A673 (cell line): Measurements from ENCODE around the gene LIF.

Experiments
- EZH2 ChIP-seq: fragments of 200-600 bp; sonication (generic); IDR thresholded peaks from 2 replicates; pipeline ENCODE4 v1.6.1; 2017; ENCODE audit warnings: borderline replicate concordance, low read depth, mild to moderate bottlenecking, mixed read lengths, antibody characterized with exemption, low read length; ENCODE audit not compliant: poor library complexity, severe bottlenecking
- TF ChIP-seq, protein P1 (sequence below): fragments of 300-800, 200-600 bp; sonication (generic); conservative IDR thresholded peaks from 2 replicates; pipeline ENCODE4 v1.5.1; 2017; ENCODE audit warnings: low read depth, mild to moderate bottlenecking, antibody characterized with exemption, low read length, moderate library complexity, mixed read lengths

DNA sequence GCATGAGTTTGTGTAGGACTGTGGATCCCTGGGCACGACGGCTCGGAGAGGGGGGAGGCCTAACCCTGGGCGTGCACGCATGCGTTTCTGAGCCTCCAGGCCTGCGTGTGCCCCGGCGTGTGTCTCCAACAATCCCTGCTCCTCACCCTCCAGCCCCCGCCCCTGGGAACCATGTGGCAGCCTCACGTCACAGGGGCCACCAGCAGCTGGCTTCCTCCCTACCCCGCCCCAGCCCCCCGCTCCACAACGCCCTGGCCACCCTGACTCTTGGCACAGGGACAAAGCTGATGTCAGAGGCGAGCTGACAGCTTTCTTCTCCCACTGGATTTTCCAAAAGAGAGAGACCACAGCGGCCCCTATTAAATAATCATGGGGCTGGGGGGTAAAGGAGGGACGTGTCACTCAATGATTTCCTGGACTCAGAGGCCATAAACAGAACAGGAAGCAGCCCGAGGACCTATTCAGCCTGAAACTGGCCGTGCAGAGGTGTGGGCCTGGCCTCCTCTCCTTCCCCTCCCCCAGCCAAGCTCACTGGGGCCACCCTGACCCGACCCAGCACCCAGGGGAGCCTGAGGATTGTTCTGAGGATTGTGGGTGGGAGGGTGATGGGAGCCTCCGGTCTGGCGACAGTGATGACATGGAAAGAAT is 6.8 kb upstream of the LIF start:
- TF ChIP-seq, protein P1, sequence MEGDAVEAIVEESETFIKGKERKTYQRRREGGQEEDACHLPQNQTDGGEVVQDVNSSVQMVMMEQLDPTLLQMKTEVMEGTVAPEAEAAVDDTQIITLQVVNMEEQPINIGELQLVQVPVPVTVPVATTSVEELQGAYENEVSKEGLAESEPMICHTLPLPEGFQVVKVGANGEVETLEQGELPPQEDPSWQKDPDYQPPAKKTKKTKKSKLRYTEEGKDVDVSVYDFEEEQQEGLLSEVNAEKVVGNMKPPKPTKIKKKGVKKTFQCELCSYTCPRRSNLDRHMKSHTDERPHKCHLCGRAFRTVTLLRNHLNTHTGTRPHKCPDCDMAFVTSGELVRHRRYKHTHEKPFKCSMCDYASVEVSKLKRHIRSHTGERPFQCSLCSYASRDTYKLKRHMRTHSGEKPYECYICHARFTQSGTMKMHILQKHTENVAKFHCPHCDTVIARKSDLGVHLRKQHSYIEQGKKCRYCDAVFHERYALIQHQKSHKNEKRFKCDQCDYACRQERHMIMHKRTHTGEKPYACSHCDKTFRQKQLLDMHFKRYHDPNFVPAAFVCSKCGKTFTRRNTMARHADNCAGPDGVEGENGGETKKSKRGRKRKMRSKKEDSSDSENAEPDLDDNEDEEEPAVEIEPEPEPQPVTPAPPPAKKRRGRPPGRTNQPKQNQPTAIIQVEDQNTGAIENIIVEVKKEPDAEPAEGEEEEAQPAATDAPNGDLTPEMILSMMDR: no peak
- TF ChIP-seq EZH2: no peak
